HUES64 (cell line): Measurements from ENCODE around the gene NSFL1C.

Experiments used
- H3K27ac ChIP-seq: 2 replicates; pipeline ENCODE4 v1.7.0; 2013; ENCODE audit warnings: low read depth, low read length, inconsistent platforms
- H3K27me3 ChIP-seq: 2 replicates; pipeline ENCODE4 v1.6.1; 2013; ENCODE audit warnings: mild to moderate bottlenecking, low read length; ENCODE audit not compliant: insufficient read depth
- H3K36me3 ChIP-seq: 2 replicates; pipeline ENCODE4 v1.6.1; 2013; ENCODE audit warnings: mild to moderate bottlenecking, low read length; ENCODE audit not compliant: insufficient read depth
- H3K4me1 ChIP-seq: 2 replicates; pipeline ENCODE4 v1.6.1; 2013; ENCODE audit warnings: mild to moderate bottlenecking, low read length, moderate library complexity; ENCODE audit not compliant: insufficient read depth
- H3K4me3 ChIP-seq: 2 replicates; pipeline ENCODE4 v1.5.1; 2013; ENCODE audit warnings: mild to moderate bottlenecking, low read length, moderate library complexity
- H3K9ac ChIP-seq: 2 replicates; pipeline ENCODE4 v1.6.1; 2013; ENCODE audit warnings: mild to moderate bottlenecking, low read depth, low read length
- H3K9me3 ChIP-seq: 2 replicates; pipeline ENCODE4 v1.6.1; 2013; ENCODE audit warnings: low read depth, low read length; ENCODE audit not compliant: insufficient read depth
- WGBS: fragments of 150-250, 120-280 bp; methylation state at CpG from one replicate; pipeline ENCODE4 v1.1.7; 2013; ENCODE audit warnings: missing lambda C conversion rate; 5-methylcytosine and 5-hydroxymethylcytosine counted together

NSFL1C gene

DNA sequence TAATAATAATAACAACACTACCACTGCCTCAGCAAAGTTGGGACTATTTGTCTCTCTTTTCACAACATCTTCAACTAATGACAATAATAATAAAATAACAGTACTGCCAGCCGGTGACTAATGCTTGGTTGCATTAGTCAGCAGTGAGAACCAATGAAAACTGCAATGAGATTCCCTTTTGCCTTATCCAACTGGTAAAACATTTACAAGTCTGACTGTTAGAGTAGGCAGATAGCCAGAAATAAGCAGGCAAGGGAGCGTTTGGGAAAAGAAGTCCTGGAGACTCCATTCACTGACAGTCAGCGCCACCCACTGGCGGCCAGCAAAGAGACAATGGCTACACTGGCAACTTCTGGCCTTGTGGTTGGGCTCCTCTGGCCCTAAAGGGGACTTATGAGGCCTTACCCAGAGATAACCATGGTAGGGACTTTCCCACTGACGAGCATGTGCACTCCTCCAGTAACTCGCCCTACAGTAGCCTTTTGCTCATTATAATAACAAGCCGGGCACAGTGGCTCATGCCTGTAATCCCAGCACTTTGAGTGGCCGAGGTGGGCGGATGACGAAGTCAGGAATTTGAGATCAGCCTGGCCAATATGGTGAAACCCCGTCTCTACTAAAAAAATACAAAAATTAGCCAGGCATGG lies 3.4 kb upstream of the NSFL1C start:
- WGBS = 40% methylated on average over 11 of the region's 11 CpGs

DNA sequence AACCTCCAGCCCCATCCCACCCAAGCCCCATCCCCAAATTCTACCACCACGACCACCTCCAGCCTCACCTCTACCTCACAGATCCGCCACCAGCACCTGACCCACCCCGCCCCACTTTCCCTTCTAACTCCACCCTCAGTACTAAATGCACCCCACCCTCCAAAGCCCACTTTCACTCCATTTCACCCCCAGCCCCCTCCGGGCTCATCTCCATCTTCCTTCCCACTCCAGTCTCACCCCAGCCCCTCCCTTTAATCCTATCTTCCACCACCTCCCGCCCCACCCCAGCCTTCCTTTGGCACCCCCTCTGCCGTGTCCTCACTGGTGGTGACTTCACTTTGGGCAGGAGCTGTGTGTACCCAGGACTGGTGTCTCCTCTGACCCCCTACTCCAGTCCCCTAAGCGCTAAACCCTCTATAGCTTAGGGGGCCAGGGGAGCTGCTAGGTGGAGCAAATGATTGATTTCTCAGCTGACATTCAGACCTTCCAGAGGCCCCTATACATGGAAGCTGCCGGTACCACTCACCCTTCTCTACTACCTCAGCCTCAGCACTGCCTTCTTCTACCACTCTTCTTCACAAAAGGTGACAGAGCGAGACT lies 2.8 kb upstream of the NSFL1C start:
- H3K27me3 ChIP-seq = no peaks in the 10 kb centered on the region
- 88% methylated on average over 9 of the region's 9 CpGs for WGBS
- peaks cover 7% of the 10 kb centered on the region for H3K4me1 ChIP-seq
- peaks cover 9% of the 10 kb centered on the region for H3K36me3 ChIP-seq
- no peak overlapping the region for H3K27ac ChIP-seq
- H3K9me3 ChIP-seq = no peaks in the 10 kb centered on the region
- no peak overlapping the region for H3K9ac ChIP-seq
- H3K4me3 ChIP-seq = no peak overlapping the region

More for the DNA sequence above, 3.4 kb upstream of the NSFL1C start:
- H3K4me1 ChIP-seq = peaks cover 7% of the 10 kb centered on the region
- no peak overlapping the region for H3K9ac ChIP-seq
- H3K4me3 ChIP-seq = no peak overlapping the region
- no peak overlapping the region for H3K27ac ChIP-seq
- no peaks in the 10 kb centered on the region for H3K9me3 ChIP-seq
- no peaks in the 10 kb centered on the region for H3K27me3 ChIP-seq
- peaks cover 2% of the 10 kb centered on the region; the same call in 1 of the 2 replicates for H3K36me3 ChIP-seq

DNA sequence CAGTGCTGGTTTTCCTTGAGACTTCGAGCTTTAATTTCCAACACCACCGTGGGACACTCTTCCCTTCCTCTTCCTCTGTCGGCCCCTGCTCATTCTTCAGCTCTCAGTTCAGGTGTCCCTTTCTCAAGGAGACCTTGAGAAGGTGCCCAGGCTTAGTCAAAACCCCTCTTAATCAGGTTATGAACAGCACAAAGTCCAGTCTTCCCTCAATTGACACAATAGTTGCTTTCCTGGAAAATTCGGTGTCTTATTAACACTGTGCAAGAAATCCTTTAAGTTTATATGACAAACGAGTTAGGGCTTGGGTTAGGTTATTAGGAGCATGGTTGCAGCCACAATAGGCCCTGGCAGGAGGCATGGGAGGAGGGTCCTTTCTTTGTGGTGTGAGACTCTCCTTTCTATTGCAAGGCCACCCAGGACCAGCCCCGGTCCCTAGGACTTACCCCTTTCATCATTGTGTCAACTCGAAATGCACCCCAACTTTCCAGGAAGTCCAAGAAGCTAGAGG lies 1.5 kb upstream of the NSFL1C start:
- no peak overlapping the region for H3K4me3 ChIP-seq
- H3K27ac ChIP-seq = no peak overlapping the region
- no peaks in the 10 kb centered on the region for H3K9me3 ChIP-seq
- H3K4me1 ChIP-seq = peaks cover 7% of the 10 kb centered on the region
- H3K36me3 ChIP-seq = peaks cover 21% of the 10 kb centered on the region
- WGBS = 93% methylated on average over 7 of the region's 7 CpGs
- H3K9ac ChIP-seq = no peak overlapping the region
- no peaks in the 10 kb centered on the region for H3K27me3 ChIP-seq

DNA sequence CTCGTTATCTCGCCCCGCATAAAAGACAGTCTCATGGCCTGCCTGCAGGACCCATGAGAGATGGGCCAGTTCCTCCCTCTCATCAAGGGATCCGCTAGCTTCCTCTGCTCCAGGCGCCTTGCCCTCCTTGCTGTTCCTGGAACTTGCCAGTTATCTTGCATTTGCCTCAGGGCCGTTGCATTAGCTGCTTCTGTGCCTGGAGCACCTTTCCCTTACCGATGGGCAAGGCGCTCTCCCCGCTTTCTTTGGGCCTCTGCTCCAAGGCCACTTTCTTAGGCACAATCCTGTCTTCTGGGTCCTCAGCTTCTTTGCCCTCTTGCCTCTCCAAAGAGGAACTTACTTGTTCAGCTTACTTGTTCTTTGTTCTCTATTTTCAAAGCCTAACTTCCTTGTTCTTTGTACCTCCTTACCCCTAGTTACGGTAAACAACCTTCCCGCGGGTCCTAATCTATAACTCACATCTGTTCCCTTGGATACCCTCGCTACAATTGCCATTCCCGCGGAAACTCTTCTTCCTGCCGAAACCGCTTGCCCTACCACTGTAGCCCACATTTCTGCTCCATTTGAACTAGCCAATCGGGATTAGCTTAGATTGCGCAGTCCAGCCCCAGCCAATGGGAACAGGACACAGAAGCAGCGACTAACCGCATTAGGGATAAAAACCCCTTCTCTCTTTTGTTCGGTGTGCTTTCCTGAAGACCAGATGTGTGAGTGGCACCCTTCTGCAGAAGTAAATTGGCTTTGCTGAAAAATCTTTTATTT lies 887 bp upstream of the NSFL1C start:
- peaks cover 27% of the 10 kb centered on the region for H3K36me3 ChIP-seq
- H3K4me3 ChIP-seq = peak overlapping the region; percentile 37
- H3K4me1 ChIP-seq = peaks cover 7% of the 10 kb centered on the region
- no peak overlapping the region for H3K27ac ChIP-seq
- H3K9ac ChIP-seq = no peak overlapping the region
- no peaks in the 10 kb centered on the region for H3K9me3 ChIP-seq
- 77% methylated on average over 22 of the region's 22 CpGs for WGBS
- H3K27me3 ChIP-seq = no peaks in the 10 kb centered on the region

DNA sequence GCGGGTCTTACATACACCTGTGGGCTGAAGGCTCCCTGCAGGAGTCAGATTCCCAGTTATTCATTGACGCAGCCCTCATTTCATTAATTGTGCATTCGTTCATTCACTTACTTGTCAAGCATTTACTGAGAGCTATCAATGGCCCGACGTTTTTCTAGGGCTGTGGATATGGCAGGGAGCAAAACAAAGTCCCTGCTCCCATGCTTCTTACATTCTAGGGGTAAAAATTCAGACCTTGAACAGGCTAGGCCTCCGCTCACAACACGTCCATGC lies 369 bp upstream of the NSFL1C start:
- H3K27ac ChIP-seq = no peak overlapping the region
- WGBS = 15% methylated on average over 7 of the region's 7 CpGs
- peak overlapping the region; percentile 37 for H3K4me3 ChIP-seq
- H3K36me3 ChIP-seq = peaks cover 30% of the 10 kb centered on the region
- H3K9me3 ChIP-seq = no peaks in the 10 kb centered on the region
- H3K27me3 ChIP-seq = no peaks in the 10 kb centered on the region
- peaks cover 7% of the 10 kb centered on the region for H3K4me1 ChIP-seq
- no peak overlapping the region for H3K9ac ChIP-seq

DNA sequence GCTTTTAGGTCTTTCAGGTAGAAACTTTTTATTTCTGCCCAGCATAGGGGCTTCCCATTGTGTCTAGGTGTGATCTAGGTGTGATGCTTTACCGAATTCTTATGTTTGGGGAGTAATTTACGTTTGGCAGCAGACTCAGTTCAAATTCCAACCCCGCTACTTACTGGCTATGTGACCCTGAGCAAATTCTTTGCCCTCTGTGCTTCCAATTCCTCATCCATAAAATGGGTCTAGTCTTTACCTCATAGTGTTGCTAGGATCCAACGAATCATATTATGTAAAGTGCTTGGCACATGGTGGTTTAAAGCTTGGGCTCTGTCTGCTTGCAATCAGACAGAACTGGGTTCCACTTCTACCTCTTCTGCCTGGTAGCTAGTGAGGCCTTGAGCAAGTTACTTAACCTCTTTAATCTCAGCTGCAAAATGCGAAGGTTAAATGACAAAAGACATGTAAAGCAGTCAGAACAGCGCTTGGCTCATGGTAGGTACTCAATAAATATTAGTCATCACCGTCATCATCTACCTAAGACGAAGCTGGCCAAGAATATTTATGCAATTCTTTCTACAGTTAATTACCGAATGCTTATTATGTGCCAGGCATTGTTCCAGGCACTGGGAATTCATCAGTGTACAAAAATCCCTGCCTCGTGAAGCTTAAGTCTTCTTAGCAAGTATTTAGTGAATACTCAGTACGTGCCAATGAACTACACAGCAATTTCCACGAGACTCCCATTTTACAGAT lies 1.0 kb downstream of the NSFL1C start:
- H3K9ac ChIP-seq = peak overlapping the region; percentile 92
- H3K4me3 ChIP-seq = peak overlapping the region; percentile 96
- WGBS = 42% methylated on average over 12 of the region's 12 CpGs
- H3K9me3 ChIP-seq = no peaks in the 10 kb centered on the region
- H3K27me3 ChIP-seq = no peaks in the 10 kb centered on the region
- peaks cover 7% of the 10 kb centered on the region for H3K4me1 ChIP-seq
- peaks cover 44% of the 10 kb centered on the region for H3K36me3 ChIP-seq
- H3K27ac ChIP-seq = no peak overlapping the region

DNA sequence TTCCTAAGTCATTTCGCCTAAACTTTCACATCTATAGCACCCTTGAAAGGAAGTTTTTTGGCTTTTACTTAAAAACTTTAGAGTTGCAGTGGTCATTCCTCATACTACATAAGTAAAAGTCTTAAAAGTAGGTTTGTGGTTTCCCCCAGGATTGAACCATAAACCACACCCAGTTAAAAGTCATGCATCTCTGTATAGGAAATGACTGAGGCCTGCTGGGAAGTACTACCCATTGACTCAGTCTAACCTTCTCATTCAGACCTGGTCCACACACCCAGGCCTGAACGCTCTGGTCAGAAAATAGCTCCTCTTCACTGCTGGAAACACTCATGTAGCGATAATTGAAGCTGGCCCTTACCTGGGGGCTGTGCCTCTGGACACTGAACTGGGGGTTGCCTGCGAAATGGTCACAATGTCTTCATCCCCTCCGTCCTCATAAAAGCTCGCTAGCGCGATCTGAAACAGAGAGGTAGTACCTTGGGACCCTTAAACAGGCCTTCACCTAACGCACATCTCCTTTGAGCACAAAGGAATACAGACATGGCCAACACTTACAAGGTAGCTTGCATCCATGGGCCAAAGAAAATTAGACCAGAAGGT lies 2.6 kb downstream of the NSFL1C start:
- Histone ChIP-seq H3K9me3 (no peaks in the 10 kb centered on the region), H3K36me3 (peaks cover 60% of the 10 kb centered on the region), H3K4me1 (peaks cover 7% of the 10 kb centered on the region), H3K27ac (no peak overlapping the region), H3K27me3 (no peaks in the 10 kb centered on the region), H3K9ac (no peak overlapping the region), H3K4me3 (no peak overlapping the region)
- 96% methylated on average over 9 of the region's 9 CpGs for WGBS

DNA sequence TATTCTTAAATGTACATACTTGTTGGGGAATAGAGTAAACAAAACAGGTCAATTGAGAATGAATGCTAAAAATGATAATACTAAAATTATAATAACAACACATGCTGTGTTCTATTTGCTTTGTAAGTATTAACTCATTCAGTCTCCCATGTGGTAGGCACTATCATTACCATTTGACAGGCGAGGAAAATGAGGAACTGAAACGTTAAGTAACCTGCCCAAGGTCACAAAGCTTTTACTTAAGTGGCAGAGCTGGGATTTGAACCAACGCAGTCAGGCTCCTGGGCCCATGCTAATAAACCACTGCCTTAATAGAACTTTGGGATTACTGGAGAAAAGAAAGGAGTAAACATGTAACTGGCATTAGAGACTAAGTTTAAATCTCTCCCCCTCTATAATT lies 3.8 kb downstream of the NSFL1C start:
- Histone ChIP-seq H3K27ac (no peak overlapping the region), H3K9me3 (no peaks in the 10 kb centered on the region), H3K36me3 (peaks cover 72% of the 10 kb centered on the region), H3K4me3 (no peak overlapping the region), H3K9ac (no peak overlapping the region), H3K4me1 (peaks cover 7% of the 10 kb centered on the region), H3K27me3 (no peaks in the 10 kb centered on the region)
- 96% methylated on average over 3 of the region's 3 CpGs for WGBS

DNA sequence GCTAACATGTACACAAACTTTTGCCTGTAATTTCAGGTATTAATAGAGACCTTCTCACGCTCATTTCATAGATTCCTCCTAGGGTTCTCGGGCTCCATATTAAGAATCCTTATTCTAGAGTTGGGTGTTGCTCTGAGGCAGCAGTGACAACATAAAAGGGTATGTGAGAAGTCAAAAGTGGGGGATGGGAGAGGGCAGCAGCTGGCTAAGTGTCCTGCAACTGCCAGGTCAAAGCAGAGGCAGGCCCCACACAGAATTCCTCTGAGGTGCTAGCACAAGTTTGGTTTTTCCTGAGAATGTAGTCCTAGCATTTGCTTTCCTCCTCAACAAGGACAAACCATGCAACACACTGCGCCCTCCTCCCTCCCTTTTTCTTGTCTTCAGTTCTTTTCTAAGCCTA lies 4.6 kb downstream of the NSFL1C start:
- WGBS = 94% methylated on average over 3 of the region's 3 CpGs
- Histone ChIP-seq H3K9me3 (no peaks in the 10 kb centered on the region), H3K27ac (no peak overlapping the region), H3K27me3 (no peaks in the 10 kb centered on the region), H3K9ac (no peak overlapping the region), H3K36me3 (peaks cover 80% of the 10 kb centered on the region), H3K4me1 (peaks cover 5% of the 10 kb centered on the region), H3K4me3 (no peak overlapping the region)

DNA sequence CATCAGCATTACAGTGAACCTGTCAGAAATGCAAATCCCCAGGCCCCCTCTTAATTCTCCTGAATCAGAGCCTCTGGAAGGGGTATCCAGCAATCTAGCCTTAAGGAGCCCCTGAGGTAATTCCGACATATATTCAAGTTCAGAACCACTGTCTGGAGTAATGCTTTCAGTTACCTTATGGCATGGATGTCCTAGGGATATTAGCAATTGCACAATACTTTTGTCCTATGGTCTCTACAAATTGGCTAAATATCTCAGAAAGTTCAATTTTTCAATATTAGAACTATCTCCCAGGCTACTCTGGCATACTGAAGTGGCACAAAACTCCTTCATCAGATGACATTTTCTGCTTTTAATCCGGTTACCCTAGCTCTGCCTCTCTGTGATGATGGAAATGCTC lies 6.4 kb downstream of the NSFL1C start:
- H3K9ac ChIP-seq = no peak overlapping the region
- no peaks in the 10 kb centered on the region for H3K9me3 ChIP-seq
- H3K4me3 ChIP-seq = no peak overlapping the region
- no peaks in the 10 kb centered on the region for H3K27me3 ChIP-seq
- 93% methylated on average over 2 of the region's 2 CpGs for WGBS
- H3K27ac ChIP-seq = no peak overlapping the region
- H3K36me3 ChIP-seq = peaks cover 98% of the 10 kb centered on the region
- no peaks in the 10 kb centered on the region for H3K4me1 ChIP-seq
